ENCODE measurements around the gene TAP2.
A peak's percentile ranks its signal among the peaks of the same experiment; 100 is the strongest.
"Not testable (repeated sequence)": the region's sequence is repeated elsewhere in the genome, so short reads cannot be mapped to it uniquely, and the experiment has no call there.

The TAP2 gene

DNA sequence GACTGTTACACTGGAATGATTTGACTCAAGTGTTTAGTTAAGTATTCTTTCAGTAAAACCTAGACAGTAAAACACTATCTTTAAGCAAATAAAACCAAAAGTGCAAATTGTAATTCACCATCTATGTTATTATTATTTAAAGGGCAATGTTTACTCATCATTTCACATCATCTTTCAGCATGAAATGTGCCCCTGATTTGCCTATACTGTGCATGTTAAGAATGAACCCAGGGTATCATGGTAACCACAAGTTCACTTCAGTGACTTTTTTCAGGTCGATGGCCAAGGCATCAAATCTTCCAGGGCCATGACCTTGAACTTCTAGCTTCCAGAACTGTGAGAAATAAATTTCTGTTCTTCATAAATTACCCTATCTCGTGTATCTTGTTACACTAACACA, 19.7 kb downstream of the TAP2 start:
- DNase-seq (ENCODE audit: low spot score), result no peak
- TF ChIP-seq, protein P1, sequence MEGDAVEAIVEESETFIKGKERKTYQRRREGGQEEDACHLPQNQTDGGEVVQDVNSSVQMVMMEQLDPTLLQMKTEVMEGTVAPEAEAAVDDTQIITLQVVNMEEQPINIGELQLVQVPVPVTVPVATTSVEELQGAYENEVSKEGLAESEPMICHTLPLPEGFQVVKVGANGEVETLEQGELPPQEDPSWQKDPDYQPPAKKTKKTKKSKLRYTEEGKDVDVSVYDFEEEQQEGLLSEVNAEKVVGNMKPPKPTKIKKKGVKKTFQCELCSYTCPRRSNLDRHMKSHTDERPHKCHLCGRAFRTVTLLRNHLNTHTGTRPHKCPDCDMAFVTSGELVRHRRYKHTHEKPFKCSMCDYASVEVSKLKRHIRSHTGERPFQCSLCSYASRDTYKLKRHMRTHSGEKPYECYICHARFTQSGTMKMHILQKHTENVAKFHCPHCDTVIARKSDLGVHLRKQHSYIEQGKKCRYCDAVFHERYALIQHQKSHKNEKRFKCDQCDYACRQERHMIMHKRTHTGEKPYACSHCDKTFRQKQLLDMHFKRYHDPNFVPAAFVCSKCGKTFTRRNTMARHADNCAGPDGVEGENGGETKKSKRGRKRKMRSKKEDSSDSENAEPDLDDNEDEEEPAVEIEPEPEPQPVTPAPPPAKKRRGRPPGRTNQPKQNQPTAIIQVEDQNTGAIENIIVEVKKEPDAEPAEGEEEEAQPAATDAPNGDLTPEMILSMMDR (IDR thresholded peaks at IDR 0.05; ENCODE audit: extremely low read depth, missing control alignments), result no peak

DNA sequence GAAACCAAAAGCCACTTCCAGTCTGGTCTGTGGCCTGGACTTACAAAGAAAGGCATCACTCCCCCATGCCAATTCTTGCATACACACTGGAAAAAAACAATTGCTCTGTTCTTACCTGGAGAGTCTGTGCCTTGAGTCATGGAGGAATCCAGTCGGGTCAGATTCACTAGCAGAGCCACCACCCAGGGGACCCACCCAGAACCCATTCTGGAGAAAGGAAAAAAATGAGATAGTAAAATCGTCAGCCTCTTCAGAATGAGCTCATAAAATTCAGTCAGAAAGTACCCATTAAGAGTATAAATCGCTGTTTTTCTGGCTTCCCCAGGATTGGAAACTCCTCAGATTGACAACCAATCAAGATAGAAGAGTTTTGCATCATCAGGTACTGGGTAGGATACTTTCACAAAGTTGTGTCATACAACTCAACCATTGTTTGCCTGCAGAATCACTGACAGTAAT, 21.8 kb downstream of the TAP2 start, which contains the start of gene HLA-DOB:
Gene HLA-DOB, minus strand, starts transcription at position 257 of the 459 bp plus-strand sequence. Its CDS starts 51 bp downstream, at position 206.
- peak; percentile 84 for DNase-seq (ENCODE audit: low spot score)
- TF ChIP-seq, protein P1 (IDR thresholded peaks at IDR 0.05; ENCODE audit: extremely low read depth, missing control alignments), result no peak

DNA sequence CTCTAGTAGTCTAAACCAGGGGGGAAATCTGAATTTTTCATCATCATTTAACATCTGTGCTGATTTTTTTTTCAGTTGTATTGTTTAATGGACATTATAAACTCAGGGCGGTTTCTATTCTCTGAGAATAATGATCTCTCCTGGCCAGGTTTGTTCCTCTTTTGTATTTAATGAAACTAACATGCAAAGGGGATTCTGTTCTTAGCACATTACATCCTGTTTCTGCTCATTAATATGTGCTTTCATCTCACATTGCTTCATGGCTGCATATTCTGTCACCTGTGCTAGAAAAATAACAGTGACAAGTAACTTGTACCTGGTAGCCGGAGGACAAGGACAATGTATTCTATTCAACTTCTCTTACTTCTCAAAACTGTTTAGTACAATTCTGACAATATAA, 22.5 kb downstream of the TAP2 start:
- TF ChIP-seq, protein P1 (IDR thresholded peaks at IDR 0.05; ENCODE audit: extremely low read depth, missing control alignments), result no peak
- peak; percentile 63 for DNase-seq (ENCODE audit: low spot score)

DNA sequence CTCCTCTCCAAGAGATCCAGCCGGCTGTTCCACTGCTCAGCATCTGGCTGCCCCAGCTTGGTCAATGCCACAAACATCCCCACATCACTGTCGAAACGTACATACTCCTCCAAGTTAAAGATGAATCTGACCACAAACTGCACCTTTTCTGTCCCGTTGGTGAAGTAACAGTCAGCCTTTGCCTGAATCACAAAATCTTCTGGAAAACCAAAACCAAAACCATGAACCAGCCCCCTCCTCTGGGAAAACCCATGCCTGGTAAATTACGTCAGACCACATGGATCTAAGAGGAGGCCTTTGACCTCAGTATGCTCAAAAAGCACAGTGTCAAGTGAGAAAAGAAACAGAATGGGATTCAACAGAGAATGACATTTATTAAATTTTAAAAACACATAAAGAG, 23.4 kb downstream of the TAP2 start:
- TF ChIP-seq, protein P1 (IDR thresholded peaks at IDR 0.05; ENCODE audit: extremely low read depth, missing control alignments), result no peak
- no peak for DNase-seq (ENCODE audit: low spot score)

DNA sequence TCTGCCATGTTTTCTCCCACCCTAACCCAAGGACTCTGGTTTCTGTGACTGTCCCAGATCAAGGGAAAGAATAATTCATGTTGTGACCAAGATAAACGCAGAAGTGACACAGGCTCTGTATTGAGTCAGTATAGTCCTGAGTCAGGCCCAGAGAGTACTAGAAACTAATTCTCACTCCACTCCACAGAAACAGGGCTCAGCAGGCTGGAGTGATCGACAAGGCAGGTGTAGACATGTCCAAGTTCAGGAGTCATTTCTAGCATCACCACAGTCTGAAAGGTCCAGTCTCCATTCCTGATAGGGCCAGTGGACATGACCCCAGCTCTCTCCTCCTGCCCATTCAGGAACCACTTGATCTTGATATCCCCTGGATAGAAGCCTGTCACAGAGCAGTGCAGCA, 24.4 kb downstream of the TAP2 start:
- TF ChIP-seq, protein P1 (IDR thresholded peaks at IDR 0.05; ENCODE audit: extremely low read depth, missing control alignments), result no peak
- no peak for DNase-seq (ENCODE audit: low spot score)

DNA sequence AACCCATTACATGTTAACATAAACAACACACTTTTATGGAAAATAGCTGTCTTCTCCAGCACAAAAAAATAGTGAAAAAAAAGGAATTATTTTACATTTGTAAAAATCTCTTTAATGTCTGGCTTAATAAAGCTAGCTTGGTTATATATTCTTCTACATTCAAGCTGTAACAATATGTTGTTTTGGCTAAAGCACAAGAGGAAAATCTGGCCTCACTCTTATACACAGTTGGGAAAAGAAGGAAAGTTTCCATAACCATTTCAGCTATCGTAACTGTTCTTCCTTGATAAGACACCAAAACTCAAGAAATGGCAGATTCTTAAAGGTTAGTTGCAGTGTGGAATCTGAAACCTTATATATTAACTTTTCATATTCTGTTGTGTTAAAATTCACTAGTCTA, 29.4 kb downstream of the TAP2 start:
- TF ChIP-seq, protein P1 (IDR thresholded peaks at IDR 0.05; ENCODE audit: extremely low read depth, missing control alignments), result no peak
- DNase-seq (ENCODE audit: low spot score), result no peak

DNA sequence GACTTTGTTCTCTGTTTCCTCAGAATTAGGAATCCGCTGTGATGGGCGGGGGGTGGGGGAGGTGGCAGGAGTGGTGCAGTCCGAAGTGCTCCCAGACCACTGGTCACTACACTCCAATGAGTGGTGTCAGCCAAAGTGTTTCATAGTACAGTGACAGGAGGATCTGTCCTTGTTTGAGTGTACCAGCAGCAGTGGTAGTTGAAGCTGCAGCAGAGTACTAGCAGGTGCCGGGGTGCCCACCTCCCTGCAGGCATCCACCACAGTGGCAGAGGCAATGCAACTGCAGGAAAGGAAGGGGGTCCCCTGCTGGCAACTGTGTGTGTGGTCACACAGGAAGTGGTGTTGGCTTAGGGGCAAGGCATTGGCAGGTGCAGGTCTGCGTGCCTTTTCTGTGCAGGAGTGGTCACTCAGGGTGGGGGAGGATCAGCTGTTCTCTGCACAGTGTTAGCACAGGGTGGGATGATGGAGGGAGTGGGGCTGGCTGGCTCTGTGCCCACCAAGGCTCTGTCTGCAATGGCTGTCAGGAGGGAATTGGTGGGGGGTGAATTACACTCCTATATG, 31.4 kb downstream of the TAP2 start:
- TF ChIP-seq, protein P1 (IDR thresholded peaks at IDR 0.05; ENCODE audit: extremely low read depth, missing control alignments), result no peak
- DNase-seq (ENCODE audit: low spot score), result no peak

DNA sequence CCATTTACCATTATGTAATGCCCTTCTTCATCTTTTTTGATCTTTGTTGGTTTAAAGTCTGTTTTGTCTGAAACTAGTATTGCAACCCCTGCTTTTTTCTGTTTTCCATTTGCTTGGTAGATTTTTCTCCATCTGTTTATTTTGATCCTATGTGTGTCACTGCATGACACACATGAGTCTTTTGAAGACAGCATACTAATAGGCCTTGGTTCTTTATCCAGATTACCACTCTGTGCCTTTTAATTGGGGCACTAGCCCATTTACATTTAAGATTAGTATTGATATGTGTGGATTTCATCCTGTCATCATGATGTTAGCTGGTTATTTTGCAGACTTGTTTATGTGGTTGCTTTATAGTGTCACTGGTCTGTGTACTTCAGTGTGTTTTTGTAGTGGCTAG, 33.1 kb downstream of the TAP2 start:
- not testable (repeated sequence) for DNase-seq (ENCODE audit: low spot score)
